BE2C (cell line): ENCODE data around the gene PTP4A2.

Experiments
- DNase-seq: peaks from one replicate; pipeline ENCODE4 v3.0.0-alpha.2; 2020
- H3K27me3 ChIP-seq: fragments of 250-450 bp; sonication (Bioruptor Pico); 2 replicates; pipeline ENCODE4 v1.5.1; 2020; ENCODE audit warnings: mild to moderate bottlenecking
- H3K36me3 ChIP-seq: fragments of 250-450 bp; sonication (Bioruptor Pico); 2 replicates; pipeline ENCODE4 v1.5.1; 2020; ENCODE audit warnings: mild to moderate bottlenecking
- H3K4me1 ChIP-seq: fragments of 250-450 bp; sonication (Bioruptor Pico); 2 replicates; pipeline ENCODE4 v1.5.1; 2020
- H3K4me3 ChIP-seq: 2 replicates; pipeline ENCODE4 v1.5.1; 2011; ENCODE audit warnings: low read depth, low read length
- H3K9me3 ChIP-seq: fragments of 250-450 bp; sonication (Bioruptor Pico); 2 replicates; pipeline ENCODE4 v1.5.1; 2020
- CTCF ChIP-seq: IDR thresholded peaks from 2 replicates; pipeline ENCODE4 v1.5.1; 2012; ENCODE audit warnings: mild to moderate bottlenecking, low read depth, low read length

PTP4A2 gene

GRCh38 chr1:31913968-31914367 is 24.2 kb downstream of the PTP4A2 start:
- no peak for DNase-seq
- Histone ChIP-seq H3K4me3 (no peak overlapping the region), H3K36me3 (peaks cover 18% of the 10 kb centered on the region), H3K9me3 (no peaks in the 10 kb centered on the region), H3K4me1 (no peaks in the 10 kb centered on the region), H3K27me3 (no peaks in the 10 kb centered on the region)
- no peak for TF ChIP-seq CTCF

GRCh38 chr1:31912839-31913239 is 25.3 kb downstream of the PTP4A2 start:
- TF ChIP-seq CTCF: no peak
- no peak for DNase-seq
- no peak overlapping the region for H3K4me3 ChIP-seq
- H3K4me1 ChIP-seq: no peaks in the 10 kb centered on the region
- H3K9me3 ChIP-seq: no peaks in the 10 kb centered on the region
- H3K27me3 ChIP-seq: no peaks in the 10 kb centered on the region
- H3K36me3 ChIP-seq: peaks cover 18% of the 10 kb centered on the region

- Histone ChIP-seq H3K9me3 (no peaks in the 10 kb centered on the region), H3K4me3 (no peak overlapping the region), H3K4me1 (no peaks in the 10 kb centered on the region), H3K36me3 (peaks cover 18% of the 10 kb centered on the region), H3K27me3 (no peaks in the 10 kb centered on the region)
- DNase-seq: no peak
- no peak for TF ChIP-seq CTCF
Measured at GRCh38 chr1:31911994-31912780, 26.0 kb downstream of the PTP4A2 start.

GRCh38 chr1:31910933-31911332 is 27.2 kb downstream of the PTP4A2 start:
- peaks cover 18% of the 10 kb centered on the region for H3K36me3 ChIP-seq
- TF ChIP-seq CTCF: no peak
- no peaks in the 10 kb centered on the region for H3K4me1 ChIP-seq
- no peak for DNase-seq
- no peaks in the 10 kb centered on the region for H3K9me3 ChIP-seq
- H3K27me3 ChIP-seq: no peaks in the 10 kb centered on the region
- H3K4me3 ChIP-seq: no peak overlapping the region

- Histone ChIP-seq H3K9me3 (no peaks in the 10 kb centered on the region), H3K36me3 (peaks cover 12% of the 10 kb centered on the region), H3K27me3 (no peaks in the 10 kb centered on the region), H3K4me1 (no peaks in the 10 kb centered on the region), H3K4me3 (no peak overlapping the region)
- no peak for DNase-seq
- TF ChIP-seq CTCF: no peak
Measured at GRCh38 chr1:31909691-31910090, 28.5 kb downstream of the PTP4A2 start.

GRCh38 chr1:31906557-31906956 is 31.6 kb downstream of the PTP4A2 start:
- Histone ChIP-seq H3K27me3 (no peaks in the 10 kb centered on the region), H3K4me1 (no peaks in the 10 kb centered on the region), H3K4me3 (no peak overlapping the region), H3K9me3 (no peaks in the 10 kb centered on the region), H3K36me3 (no peaks in the 10 kb centered on the region)
- no peak for TF ChIP-seq CTCF
- no peak for DNase-seq
